GM18870 (cell line): ENCODE measurements around the gene CHST11.
"Not testable (repeated sequence)": the region's sequence is repeated elsewhere in the genome, so short reads cannot be mapped to it uniquely, and the experiment has no call there.

Experiments used
- ATAC-seq: cut with Tn5 transposase; IDR thresholded peaks from one replicate; pipeline ENCODE4 v1.9.1; 2021; ENCODE audit warnings: moderate library complexity; ENCODE audit not compliant: unreplicated experiment

CHST11 gene

GRCh38 chr12:104555648-104556047, 98.9 kb downstream of the CHST11 start:
- no peak for ATAC-seq

GRCh38 chr12:104557488-104558195, 100.9 kb downstream of the CHST11 start:
- no peak for ATAC-seq

GRCh38 chr12:104560881-104561280, 104.1 kb downstream of the CHST11 start:
- ATAC-seq, result no peak

GRCh38 chr12:104562763-104563162, 106.0 kb downstream of the CHST11 start:
- no peak for ATAC-seq

- not testable (repeated sequence) for ATAC-seq
Measured at GRCh38 chr12:104564662-104565061, 107.9 kb downstream of the CHST11 start.

GRCh38 chr12:104565606-104566243, 109.0 kb downstream of the CHST11 start:
- no peak for ATAC-seq

GRCh38 chr12:104566244-104566993, 109.7 kb downstream of the CHST11 start:
- ATAC-seq, result no peak

- no peak for ATAC-seq
Measured at GRCh38 chr12:104567832-104568486, 111.2 kb downstream of the CHST11 start.

GRCh38 chr12:104568487-104568868, 111.7 kb downstream of the CHST11 start:
- no peak for ATAC-seq

- ATAC-seq, result no peak
Measured at GRCh38 chr12:104568935-104569334, 112.2 kb downstream of the CHST11 start.

GRCh38 chr12:104569346-104570173, 112.8 kb downstream of the CHST11 start:
- peak; percentile 84 for ATAC-seq

GRCh38 chr12:104570174-104570907, 113.6 kb downstream of the CHST11 start:
- ATAC-seq, result peak; percentile 5

- no peak for ATAC-seq
Measured at GRCh38 chr12:104571328-104571727, 114.6 kb downstream of the CHST11 start.

- not testable (repeated sequence) for ATAC-seq
Measured at GRCh38 chr12:104574353-104574752, 117.6 kb downstream of the CHST11 start.

- not testable (repeated sequence) for ATAC-seq
Measured at GRCh38 chr12:104574758-104575157, 118.0 kb downstream of the CHST11 start.

GRCh38 chr12:104575442-104576186, 118.9 kb downstream of the CHST11 start:
- no peak for ATAC-seq

GRCh38 chr12:104576187-104576778, 119.5 kb downstream of the CHST11 start:
- ATAC-seq, result no peak

GRCh38 chr12:104576980-104577580, 120.3 kb downstream of the CHST11 start:
- no peak for ATAC-seq
